AG10803 (cell line): ENCODE results near the gene CYSLTR2.
A peak's percentile ranks its signal among the peaks of the same experiment; 100 is the strongest.

Experiments
- DNase-seq: peaks from one replicate; pipeline ENCODE4 v3.0.0; 2010; ENCODE audit warnings: low read depth
- H3K4me3 ChIP-seq: 2 replicates; pipeline ENCODE4 v1.5.1; 2011; ENCODE audit warnings: mild to moderate bottlenecking, low read length, control low read depth
- CTCF ChIP-seq: conservative IDR thresholded peaks from 2 replicates; pipeline ENCODE4 v1.5.1; 2011; ENCODE audit warnings: mild to moderate bottlenecking, low read length, control low read depth, inconsistent platforms

CYSLTR2 gene

GRCh38 chr13:48626077-48626449 lies 27.7 kb upstream of the CYSLTR2 start:
- DNase-seq, result no peak
- TF ChIP-seq CTCF, result no peak
- no peak overlapping the region for H3K4me3 ChIP-seq

- TF ChIP-seq CTCF, result no peak
- no peak overlapping the region for H3K4me3 ChIP-seq
- no peak for DNase-seq
Measured at GRCh38 chr13:48626726-48627451, 26.8 kb upstream of the CYSLTR2 start.

GRCh38 chr13:48629277-48629676 lies 24.5 kb upstream of the CYSLTR2 start:
- no peak overlapping the region for H3K4me3 ChIP-seq
- no peak for DNase-seq
- no peak for TF ChIP-seq CTCF

GRCh38 chr13:48630291-48630690 lies 23.4 kb upstream of the CYSLTR2 start:
- TF ChIP-seq CTCF, result no peak
- no peak for DNase-seq
- H3K4me3 ChIP-seq, result no peak overlapping the region

- no peak for TF ChIP-seq CTCF
- no peak overlapping the region for H3K4me3 ChIP-seq
- DNase-seq, result peak; percentile 9
Measured at GRCh38 chr13:48630773-48631172, 23.0 kb upstream of the CYSLTR2 start.

- no peak overlapping the region for H3K4me3 ChIP-seq
- TF ChIP-seq CTCF, result no peak
- peak; percentile 13 for DNase-seq
Measured at GRCh38 chr13:48631441-48631840, 22.3 kb upstream of the CYSLTR2 start.

- no peak for TF ChIP-seq CTCF
- DNase-seq, result no peak
- no peak overlapping the region for H3K4me3 ChIP-seq
Measured at GRCh38 chr13:48633700-48634099, 20.0 kb upstream of the CYSLTR2 start.
